ENCODE measurements around the gene PAXIP1.

- TF ChIP-seq, protein P1, sequence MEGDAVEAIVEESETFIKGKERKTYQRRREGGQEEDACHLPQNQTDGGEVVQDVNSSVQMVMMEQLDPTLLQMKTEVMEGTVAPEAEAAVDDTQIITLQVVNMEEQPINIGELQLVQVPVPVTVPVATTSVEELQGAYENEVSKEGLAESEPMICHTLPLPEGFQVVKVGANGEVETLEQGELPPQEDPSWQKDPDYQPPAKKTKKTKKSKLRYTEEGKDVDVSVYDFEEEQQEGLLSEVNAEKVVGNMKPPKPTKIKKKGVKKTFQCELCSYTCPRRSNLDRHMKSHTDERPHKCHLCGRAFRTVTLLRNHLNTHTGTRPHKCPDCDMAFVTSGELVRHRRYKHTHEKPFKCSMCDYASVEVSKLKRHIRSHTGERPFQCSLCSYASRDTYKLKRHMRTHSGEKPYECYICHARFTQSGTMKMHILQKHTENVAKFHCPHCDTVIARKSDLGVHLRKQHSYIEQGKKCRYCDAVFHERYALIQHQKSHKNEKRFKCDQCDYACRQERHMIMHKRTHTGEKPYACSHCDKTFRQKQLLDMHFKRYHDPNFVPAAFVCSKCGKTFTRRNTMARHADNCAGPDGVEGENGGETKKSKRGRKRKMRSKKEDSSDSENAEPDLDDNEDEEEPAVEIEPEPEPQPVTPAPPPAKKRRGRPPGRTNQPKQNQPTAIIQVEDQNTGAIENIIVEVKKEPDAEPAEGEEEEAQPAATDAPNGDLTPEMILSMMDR (IDR thresholded peaks at IDR 0.05; ENCODE audit: insufficient read depth, low read length, poor library complexity, severe bottlenecking), result no peak
- TF ChIP-seq EZH2phosphoT487 (conservative IDR thresholded peaks at IDR 0.05; ENCODE audit: low read length), result no peak
Measured at GRCh38 chr7:155003092-155003375, at the start of gene PAXIP1.

Data from SU-DHL-6 (cell line).